Measurements from ENCODE around the gene SERGEF.
"Not testable (repeated sequence)": the region's sequence is repeated elsewhere in the genome, so short reads cannot be mapped to it uniquely, and the experiment has no call there.

SERGEF gene

DNA sequence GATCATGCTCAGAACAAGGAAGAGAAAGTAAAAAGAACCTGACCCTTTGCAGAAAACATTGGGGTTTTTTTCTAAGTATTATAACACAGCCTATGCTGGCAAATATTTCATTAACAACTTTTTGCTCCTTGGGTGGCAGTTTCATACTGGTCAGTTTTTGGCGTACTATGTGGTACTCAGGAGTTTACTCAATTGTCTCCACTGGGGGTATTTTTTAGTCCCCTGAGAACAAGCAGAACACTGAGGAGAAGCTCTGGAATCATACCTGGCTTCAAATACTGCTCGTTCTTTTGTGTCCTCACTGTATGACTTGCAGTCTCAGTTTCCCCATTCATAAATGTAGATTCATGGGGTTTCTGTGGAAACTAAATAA, 90.4 kb downstream of the SERGEF start:
- H3K4me3 ChIP-seq (ENCODE audit: low read depth, low read length): no peak overlapping the region
- no peak for DNase-seq (ENCODE audit: low read depth)

DNA sequence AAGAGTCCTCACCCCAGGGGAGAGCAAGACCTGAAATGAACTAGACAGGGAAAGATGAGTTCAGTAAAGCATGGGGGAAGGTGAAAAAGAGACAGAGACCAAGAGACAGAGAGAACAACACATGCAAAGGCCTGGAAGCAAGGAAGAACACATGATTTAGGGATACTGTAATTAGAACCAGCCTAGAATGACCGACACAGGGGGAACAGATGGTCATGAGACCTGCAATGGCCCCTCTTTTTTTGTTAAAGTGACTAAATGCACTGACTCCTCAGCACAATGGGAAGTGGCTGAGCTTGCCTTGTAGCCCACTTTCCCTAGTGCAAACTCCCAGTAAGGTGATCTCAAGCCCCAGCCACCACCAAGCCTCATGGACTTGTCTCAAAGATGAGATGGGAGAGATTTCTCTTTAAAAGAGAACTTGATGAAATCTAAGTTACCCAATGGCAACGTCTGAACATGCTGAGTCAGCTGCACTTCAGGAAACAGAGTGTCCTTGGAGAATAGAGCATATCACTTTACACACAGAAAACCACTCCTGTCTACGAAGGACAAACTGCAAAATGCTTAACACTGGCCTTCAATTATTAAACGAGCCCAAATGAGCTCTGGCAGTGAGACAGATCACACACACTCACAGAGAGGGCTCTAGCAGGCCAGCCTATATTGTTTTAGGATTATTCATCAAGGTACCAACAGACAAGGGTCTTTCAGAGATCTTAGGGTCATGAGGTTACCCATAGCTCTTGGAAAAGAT, 91.0 kb downstream of the SERGEF start:
- no peak overlapping the region for H3K4me3 ChIP-seq (ENCODE audit: low read depth, low read length)
- peak; percentile 72 for DNase-seq (ENCODE audit: low read depth)

DNA sequence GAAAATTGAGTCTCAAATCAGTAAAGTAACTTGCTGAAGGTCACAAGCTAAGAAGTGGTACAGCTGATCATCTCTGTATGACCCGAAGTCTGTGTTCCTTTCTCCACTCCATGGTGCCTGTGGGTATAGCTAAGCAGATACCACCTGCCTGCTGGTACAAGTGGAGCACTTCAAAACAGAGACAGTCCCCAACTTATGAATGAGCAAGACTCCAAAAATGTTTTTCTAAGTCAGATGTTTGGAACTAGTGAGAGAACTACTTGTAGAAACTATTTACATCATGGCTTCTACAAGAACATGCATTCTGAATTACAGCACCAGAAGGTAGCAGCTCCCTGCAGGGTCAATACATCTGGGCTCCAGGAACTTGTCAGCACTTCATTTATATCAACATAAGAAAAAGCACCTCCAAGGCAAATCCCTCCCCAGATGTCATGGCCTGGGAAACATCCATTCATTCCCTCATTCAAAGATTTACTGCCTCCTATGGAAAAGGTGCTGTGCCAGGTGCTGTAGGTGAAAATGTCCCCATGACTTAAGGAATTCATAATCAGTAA, 94.7 kb downstream of the SERGEF start:
- no peak overlapping the region for H3K4me3 ChIP-seq (ENCODE audit: low read depth, low read length)
- DNase-seq (ENCODE audit: low read depth): no peak

DNA sequence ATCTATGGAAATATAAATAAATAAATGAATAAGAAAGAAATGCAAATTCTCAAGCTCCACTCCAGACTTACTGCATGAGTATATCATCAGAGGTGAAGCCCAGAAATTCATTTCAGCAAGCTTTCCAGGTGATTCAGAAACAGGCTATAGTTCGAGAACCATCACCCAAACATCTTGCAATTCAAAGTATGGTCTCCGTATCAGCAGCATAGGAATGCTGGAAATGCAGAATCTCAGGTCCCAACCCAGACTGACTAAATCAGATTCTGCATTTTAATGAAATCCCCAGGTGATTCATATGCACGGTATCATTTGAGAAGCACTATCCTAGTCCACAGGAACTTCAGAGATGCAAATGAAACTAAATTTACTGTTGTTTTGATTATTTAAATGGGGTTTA, 95.3 kb downstream of the SERGEF start:
- H3K4me3 ChIP-seq (ENCODE audit: low read depth, low read length): no peak overlapping the region
- DNase-seq (ENCODE audit: low read depth): no peak

DNA sequence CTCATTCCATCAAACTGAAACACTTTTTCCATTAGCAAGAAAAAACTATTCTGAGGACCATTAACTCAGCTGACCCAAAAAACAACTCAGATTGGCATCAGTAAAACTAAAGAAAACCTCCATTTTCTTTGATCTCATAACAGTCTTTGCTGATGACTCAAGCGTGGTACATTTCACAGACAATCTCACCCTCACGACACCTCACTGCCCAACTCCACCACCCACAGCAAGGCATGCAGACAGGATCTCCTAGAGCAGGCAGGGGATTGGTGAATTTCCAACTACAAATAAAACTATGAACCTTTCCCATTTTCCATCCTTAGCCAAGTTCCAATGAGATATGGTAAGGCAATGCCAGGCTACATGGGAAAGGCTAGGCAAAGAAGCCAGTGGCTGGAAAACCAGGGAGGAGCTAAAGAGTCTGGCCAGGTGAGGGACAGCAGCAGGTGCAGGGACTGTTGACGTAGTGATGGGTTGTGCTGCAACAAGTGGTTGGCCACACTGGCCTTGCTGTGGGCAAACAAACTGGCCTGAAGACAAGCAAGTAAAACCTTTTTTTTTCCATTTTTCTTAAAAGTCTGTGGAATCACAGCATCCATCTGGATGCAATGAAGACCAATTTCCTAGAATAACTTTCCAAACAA, 97.2 kb downstream of the SERGEF start:
- DNase-seq (ENCODE audit: low read depth): no peak
- H3K4me3 ChIP-seq (ENCODE audit: low read depth, low read length): no peak overlapping the region

DNA sequence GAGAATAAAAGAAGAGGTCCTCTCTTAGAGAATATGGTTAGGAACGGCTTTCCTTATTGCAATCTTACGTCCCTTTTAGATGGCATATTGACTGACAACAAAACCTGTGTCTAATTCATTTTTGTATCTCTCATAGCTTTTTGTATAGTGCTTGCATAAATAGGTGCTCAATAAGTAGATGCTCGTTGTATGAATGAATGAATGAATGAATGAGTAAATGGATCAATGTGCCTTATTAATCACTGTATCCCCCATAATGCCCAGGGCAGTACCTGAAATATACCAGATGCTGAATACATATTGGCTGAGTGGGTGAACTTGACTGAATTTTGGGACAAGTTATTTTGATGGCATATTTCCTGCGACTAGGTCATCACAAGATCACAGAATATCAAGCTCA, 97.9 kb downstream of the SERGEF start:
- no peak for DNase-seq (ENCODE audit: low read depth)
- H3K4me3 ChIP-seq (ENCODE audit: low read depth, low read length): no peak overlapping the region

DNA sequence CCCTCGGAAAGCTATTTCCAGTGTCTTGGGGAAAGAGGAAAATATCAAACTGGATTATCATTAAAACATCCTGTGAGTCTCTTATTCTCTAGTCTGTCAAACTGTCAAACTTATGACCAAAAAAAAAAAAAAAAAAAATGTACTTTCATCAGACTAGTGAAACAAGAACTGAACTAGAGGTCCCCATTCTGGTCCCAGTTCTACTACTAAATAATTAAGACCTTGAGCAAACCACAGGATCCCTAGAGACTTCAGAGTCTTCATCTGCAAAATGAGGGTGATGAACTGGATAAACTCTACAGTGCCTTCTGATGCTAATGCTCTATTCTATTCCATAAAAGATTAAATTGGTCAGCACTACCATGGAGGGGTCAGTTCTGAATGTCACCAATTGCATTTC, 105.8 kb downstream of the SERGEF start:
- H3K4me3 ChIP-seq (ENCODE audit: low read depth, low read length): no peak overlapping the region
- no peak for DNase-seq (ENCODE audit: low read depth)

DNA sequence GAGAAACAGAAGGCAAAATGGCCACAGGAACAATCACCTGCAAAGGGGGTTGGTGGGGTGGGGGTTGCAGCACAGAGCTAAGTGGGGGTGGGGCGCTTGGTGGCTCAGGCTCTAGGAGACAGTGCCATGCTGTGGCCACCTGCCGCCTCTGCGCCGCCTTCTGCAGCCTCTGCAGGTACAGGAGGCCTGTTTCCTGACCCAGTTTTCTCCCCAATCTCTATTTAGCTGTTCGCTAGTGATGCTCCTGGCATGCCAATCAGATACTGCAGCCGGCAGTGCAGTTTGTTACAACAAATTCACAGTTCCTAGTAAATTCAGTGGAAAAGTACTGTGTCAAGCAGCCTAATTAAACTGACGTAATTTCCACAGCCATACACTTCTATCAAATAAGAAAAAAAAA, 106.4 kb downstream of the SERGEF start:
- H3K4me3 ChIP-seq (ENCODE audit: low read depth, low read length): no peak overlapping the region
- no peak for DNase-seq (ENCODE audit: low read depth)

DNA sequence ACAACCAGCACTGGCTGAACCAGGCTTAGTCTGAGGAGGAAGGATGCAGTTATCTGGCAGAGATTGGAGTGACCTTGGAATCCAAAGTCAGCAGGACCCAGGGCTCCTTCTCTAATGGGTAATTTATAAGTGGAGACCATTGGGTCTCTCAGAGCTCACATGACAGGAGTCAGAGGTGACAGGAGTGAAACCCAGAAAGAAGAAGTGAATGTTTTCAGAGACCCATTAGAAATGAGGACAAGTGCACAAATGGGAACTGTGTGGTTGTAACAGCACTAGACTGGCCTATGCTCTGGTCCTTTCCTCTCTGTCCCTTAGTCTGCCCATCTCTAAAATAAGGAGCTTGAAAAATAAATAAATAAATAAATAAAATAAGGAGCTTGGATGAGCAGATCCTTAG, 107.4 kb downstream of the SERGEF start:
- no peak overlapping the region for H3K4me3 ChIP-seq (ENCODE audit: low read depth, low read length)
- no peak for DNase-seq (ENCODE audit: low read depth)

DNA sequence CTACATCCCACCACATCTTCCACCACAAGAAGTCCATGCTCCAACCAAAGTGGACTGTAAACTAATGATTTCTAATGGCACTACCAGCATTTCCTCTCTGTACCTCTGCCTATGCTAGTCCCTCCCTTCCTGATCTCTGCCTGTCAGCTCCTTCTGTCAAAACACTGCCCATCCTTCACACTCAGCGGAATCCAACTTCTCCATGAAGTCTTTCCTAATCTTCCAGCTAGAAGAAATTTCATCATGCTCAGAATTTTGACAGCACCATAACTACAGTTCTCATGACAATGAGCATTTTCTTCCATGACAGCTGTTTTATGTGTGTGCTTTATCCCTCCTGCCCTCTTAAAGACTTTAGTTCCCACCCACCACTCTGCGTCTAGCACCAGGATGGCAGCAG, 111.4 kb downstream of the SERGEF start:
- no peak for DNase-seq (ENCODE audit: low read depth)
- no peak overlapping the region for H3K4me3 ChIP-seq (ENCODE audit: low read depth, low read length)

DNA sequence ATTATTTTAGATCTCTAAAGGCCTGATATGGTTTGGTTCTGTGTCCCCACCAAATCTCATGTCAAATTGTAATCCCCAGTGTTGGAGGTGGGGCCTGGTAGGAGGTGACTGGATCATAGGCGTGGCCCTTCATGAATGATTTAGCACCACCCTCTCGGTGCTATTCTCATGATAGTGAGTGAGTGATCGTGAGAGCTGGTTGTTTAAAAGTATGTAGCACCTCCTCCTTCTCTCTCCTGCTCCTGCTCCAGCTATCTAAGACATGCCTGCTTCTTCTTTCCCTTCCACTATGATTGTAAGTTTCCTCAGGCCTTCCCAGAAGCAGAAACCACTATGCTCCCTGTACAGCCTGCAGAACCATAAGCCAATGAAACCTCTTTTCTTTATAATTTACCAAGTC, 114.1 kb downstream of the SERGEF start:
- DNase-seq (ENCODE audit: low read depth): no peak
- no peak overlapping the region for H3K4me3 ChIP-seq (ENCODE audit: low read depth, low read length)

DNA sequence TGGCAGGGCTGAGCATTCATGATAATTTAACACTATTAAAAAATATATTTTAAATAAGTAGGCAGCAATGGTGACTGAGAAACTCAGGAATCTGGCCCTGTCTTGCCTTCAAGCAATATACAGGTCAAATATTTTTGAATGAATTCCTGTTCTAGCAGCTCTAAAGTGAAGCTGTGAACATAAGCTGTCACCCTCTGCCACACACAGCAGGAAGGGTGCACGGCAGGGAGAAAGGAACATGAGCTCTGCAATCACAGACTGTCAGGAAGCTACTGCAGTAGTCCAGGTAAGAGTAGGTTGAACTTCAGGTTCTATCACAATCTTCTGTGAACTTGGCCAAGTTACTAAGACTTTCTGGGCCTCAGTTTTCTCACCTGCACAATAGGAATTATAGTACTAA, 114.8 kb downstream of the SERGEF start:
- no peak for DNase-seq (ENCODE audit: low read depth)
- H3K4me3 ChIP-seq (ENCODE audit: low read depth, low read length): no peak overlapping the region

DNA sequence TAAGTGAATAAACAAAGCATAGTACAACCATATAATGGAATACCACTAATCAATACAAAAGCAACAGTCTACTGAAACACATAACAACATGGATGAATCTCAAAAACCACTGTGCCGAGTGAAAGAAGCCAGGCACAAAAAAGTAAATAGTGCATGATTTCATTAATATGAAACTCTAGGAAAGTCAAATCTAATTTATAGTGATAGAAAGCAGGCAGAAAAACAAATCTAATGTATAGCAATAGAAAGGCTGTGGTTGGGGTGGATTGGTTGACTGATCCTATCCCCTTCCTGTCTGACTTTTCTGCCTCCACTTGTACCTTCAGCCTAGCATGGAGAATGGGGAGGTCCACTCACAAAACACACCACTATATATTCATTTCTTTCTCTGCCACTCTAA, 115.4 kb downstream of the SERGEF start:
- no peak for DNase-seq (ENCODE audit: low read depth)
- no peak overlapping the region for H3K4me3 ChIP-seq (ENCODE audit: low read depth, low read length)

DNA sequence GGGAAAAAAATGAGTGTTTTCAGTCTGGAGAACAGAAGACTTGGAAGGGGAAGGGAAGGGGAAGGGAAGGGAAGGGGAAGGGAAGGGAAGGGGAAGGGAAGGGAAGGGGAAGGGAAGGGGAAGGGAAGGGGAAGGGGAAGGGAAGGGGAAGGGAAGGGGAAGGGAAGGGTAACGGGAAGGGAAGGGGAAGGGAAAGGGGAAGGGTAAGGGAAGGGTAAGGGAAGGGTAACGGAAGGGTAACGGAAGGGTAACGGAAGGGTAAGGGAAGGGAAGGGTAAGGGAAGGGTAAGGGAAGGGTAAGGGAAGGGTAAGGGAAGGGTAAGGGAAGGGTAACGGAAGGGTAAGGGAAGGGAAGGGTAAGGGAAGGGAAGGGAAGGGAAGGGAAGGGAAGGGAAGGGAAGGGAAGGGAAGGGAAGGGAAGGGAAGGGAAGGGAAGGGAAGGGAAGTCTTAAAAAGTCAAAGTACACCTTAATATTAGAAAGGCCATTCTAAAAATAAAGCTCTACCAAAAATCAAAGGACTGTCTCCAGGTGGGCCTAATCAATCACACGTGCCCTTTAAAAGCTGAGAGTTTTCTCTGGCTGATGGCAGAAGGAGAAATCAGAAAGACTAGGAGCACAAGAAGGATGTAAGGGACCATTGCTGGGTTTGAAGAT, 116.2 kb downstream of the SERGEF start:
- H3K4me3 ChIP-seq (ENCODE audit: low read depth, low read length); DNase-seq (ENCODE audit: low read depth): not testable (repeated sequence)

DNA sequence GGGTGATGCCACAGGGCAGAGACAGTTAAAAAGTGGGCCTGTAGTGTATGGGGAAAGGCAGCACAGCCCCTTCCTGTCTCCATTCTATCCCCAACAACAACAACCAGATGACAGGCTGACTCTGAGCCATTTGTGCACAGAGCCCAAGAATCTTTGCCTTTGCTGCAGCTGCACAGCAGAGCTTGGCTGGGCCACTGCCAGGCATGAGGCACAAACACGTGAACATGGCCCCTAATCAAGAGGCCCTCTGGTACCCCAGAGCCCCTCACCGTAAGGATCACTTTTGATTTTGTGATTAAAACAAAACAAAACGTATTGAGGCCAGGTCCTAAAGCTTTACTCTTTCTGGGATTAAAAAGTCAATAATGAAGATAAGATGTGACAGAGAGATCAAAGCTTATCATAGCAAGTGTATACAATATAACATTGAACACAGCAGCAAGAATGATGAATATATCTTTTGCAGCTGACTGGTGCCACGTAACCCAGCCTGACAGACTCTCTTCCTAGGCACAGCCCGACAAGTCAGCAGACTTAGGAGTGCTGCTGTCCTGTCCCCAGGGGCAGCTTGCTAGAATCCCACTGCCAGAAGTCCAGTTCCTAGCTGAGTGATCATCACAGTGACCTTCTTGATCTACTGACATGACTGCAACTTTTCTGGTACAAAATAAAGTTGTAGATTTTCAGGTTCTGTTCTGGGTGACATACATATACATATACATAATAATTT, 117.8 kb downstream of the SERGEF start:
- no peak for DNase-seq (ENCODE audit: low read depth)
- H3K4me3 ChIP-seq (ENCODE audit: low read depth, low read length): no peak overlapping the region

DNA sequence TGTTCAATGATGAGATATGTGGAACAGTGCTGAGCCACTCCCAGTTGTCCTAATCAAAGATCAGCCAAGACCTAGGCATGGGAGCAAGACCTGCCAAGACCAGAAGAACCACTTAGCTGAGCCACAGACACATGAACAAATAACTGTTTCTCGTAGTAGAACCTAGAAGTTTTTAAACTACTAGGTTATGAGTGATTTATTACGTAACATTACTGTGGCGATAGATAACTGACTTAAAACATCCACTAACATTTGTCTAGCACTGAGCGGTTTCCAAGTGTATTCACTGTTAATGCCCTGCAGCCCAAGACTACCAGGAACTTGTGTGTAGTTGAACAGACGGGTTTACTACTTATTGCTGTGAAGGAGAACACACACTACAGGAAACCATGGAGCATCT, 120.4 kb downstream of the SERGEF start:
- DNase-seq (ENCODE audit: low read depth): no peak
- H3K4me3 ChIP-seq (ENCODE audit: low read depth, low read length): no peak overlapping the region

DNA sequence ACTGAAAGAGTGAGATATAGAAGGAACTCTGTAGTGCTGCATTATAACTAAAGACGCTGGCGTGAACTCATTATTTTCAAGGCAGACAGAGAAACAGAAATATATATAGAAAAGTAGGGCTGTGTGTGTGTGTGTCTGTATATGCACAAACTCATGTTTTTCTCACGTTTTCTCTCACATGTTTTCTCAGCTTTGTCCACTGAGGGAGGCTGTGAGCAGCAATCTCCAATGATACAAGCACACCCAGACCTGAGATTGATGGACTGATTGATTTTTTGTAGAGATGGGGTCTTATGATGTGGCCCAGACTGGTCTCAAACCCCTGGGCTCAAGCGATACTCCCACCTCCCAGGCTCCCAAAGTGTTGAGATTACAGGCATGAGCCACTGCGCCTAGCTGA, 122.5 kb downstream of the SERGEF start:
- DNase-seq (ENCODE audit: low read depth): no peak

DNA sequence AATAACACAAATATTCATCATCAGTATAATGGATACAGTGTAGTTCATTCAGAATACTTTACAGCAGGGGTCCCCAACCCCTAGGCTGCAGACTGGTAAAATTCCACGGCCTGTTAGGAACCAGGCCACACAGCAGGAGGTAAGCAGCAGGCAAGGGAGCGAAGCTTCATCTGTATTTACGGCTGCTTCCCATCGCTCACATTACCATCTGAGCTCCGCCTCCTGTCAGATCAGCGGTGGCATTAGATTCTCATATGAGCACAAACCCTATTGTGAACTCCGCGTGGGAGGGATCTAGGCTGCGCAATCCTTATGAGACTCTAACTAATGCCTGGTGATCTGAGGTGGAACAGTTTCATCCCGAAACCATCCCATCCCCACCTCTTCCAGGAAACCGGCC, 125.1 kb downstream of the SERGEF start:
- H3K4me3 ChIP-seq (ENCODE audit: low read depth, low read length): no peak overlapping the region
- DNase-seq (ENCODE audit: low read depth): peak; percentile 19

More for the DNA sequence above, 122.5 kb downstream of the SERGEF start:
- H3K4me3 ChIP-seq (ENCODE audit: low read depth, low read length): no peak overlapping the region

DNA sequence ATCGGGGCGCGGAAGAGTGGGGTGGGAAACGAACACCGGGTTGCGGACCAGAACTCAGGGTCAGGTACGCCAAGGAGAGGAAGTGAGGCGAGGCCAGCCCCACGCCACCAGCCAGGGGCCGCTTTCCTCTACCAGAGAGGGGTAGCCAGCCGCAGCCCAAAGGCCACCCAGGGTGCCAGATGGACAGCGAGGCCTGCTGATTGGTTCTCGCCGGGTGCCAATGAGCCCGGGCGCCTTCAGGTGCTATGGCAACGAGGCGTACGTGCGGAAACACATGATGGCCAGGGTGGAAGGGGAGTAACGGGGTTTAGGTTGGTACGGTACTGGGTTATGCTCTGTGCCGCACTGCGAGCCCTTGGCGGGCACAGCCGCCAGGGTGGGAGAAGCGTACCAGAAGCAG, 128.9 kb downstream of the SERGEF start:
- no peak for DNase-seq (ENCODE audit: low read depth)
- no peak overlapping the region for H3K4me3 ChIP-seq (ENCODE audit: low read depth, low read length)

DNA sequence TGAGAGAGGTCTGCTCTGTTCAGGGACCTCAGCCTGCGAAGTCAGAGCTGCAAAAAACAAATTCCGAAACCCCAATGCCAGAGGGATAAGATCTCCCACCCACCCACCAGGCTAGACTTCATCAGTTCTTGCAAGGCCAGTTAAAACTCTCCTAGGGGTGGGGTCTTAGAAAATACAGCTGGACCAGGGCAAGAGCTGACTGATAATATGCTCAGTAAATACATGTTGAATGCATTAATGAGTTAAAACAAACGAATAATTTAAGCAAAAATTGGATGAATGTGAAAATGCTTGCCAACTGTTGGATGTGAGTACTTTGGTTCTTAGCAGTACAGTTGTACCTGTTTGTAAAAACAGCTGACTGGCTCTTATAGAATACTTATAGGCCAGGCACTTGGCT, 129.8 kb downstream of the SERGEF start:
- no peak for DNase-seq (ENCODE audit: low read depth)
- no peak overlapping the region for H3K4me3 ChIP-seq (ENCODE audit: low read depth, low read length)
